Neural progenitor cell (in vitro differentiated cells): Measurements from ENCODE around the gene SULT4A1.

Source experiments
- EZH2 ChIP-seq: fragments of 200-600 bp; sonication (generic); IDR thresholded peaks from 2 replicates; pipeline ENCODE4 v1.6.1; 2017; ENCODE audit warnings: antibody characterized with exemption, mild to moderate bottlenecking, moderate library complexity
- EZH2phosphoT487 ChIP-seq: fragments of 200-600 bp; sonication (generic); IDR thresholded peaks from 2 replicates; pipeline ENCODE4 v1.6.1; 2017; ENCODE audit warnings: antibody characterized with exemption
- TF ChIP-seq, protein P1 (sequence below): fragments of 200-600 bp; sonication (generic); IDR thresholded peaks from 2 replicates; pipeline ENCODE4 v1.5.1; 2017; ENCODE audit warnings: antibody characterized with exemption, mild to moderate bottlenecking

DNA sequence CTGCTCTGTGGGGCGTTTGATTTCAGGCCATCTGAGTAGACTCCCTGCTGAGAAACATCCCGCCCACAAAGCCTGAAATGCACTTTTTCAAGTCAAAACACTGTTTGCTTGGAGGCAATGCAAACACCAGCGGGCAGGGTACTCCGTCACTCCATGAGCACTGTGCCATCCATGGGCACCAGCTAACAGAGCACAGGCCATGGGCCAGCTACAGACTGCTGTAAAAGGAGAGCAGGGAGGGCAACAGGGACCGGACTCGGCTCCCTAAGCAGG lies 33.7 kb downstream of the SULT4A1 start:
- TF ChIP-seq EZH2 (no peak), EZH2phosphoT487 (no peak)
- TF ChIP-seq, protein P1, sequence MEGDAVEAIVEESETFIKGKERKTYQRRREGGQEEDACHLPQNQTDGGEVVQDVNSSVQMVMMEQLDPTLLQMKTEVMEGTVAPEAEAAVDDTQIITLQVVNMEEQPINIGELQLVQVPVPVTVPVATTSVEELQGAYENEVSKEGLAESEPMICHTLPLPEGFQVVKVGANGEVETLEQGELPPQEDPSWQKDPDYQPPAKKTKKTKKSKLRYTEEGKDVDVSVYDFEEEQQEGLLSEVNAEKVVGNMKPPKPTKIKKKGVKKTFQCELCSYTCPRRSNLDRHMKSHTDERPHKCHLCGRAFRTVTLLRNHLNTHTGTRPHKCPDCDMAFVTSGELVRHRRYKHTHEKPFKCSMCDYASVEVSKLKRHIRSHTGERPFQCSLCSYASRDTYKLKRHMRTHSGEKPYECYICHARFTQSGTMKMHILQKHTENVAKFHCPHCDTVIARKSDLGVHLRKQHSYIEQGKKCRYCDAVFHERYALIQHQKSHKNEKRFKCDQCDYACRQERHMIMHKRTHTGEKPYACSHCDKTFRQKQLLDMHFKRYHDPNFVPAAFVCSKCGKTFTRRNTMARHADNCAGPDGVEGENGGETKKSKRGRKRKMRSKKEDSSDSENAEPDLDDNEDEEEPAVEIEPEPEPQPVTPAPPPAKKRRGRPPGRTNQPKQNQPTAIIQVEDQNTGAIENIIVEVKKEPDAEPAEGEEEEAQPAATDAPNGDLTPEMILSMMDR, result no peak
